ENCODE results near the gene RAP1GAP. TPM values are rescaled to one million over a fixed set of nuclear protein-coding genes. Genes with fewer than 3 reads are reported as not detected.

RAP1GAP gene
- total RNA-seq, 1 donor from 2014 or later, result 7.4 TPM

DNA sequence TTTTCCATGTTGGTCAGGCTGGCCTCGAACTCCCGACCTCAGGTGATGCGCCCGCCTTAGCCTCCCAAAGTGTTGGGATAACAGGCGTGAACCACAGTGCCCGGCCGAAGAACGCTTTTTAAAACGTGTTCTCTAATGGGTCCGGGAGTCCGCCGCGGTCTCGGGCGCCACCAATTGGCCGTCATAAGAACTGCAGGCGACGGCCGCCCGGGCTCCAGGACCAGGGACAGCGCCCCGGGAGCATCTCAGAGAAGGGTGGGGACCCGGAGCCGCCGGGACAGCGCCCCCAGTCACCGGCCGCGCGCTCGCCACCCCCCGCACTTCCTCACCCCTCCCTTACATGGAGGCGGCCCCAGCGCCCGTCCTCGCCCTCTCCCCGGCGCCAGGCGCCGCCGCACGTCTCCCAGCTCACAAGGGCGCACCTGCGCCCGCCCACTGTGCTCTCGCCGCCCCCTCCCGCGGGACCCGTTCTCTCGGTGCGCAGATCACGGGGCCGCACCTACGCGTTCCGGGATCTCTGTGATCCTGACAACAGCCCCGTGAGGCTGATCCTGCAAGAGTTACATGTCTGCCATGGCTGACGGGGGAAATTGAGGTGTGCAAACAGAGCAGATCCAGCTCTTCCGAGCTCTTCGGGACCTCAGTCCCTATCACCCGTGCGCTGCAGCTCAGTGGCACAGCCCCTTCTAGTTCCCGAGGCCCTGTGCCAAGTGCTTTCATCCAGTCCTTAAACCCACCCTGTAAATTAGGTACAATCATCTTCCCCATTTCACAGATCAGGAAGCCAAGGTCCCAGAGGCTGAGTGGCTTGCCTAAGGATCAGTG, 9.8 kb downstream of the RAP1GAP start:
- H3K4me1 Mint-ChIP-seq, result peaks cover 6% of the 10 kb centered on the region

GRCh38 chr1:21657456-21658190, 11.5 kb downstream of the RAP1GAP start:
- DNase-seq (ENCODE audit: low read depth, low spot score), result no peak
- no peaks in the 10 kb centered on the region for H3K9me3 Mint-ChIP-seq

More for the DNA sequence above, 9.8 kb downstream of the RAP1GAP start:
- Mint-ChIP-seq H3K27ac (ENCODE audit: unreplicated experiment) (no peak overlapping the region), H3K36me3 (ENCODE audit: low read depth) (no peaks in the 10 kb centered on the region), H3K27me3 (ENCODE audit: low read depth) (peaks cover 33% of the 10 kb centered on the region), H3K9me3 (no peaks in the 10 kb centered on the region), H3K4me3 (no peak overlapping the region)
- peak; percentile 88 for DNase-seq (ENCODE audit: low read depth, low spot score)
- TF ChIP-seq, protein P1, sequence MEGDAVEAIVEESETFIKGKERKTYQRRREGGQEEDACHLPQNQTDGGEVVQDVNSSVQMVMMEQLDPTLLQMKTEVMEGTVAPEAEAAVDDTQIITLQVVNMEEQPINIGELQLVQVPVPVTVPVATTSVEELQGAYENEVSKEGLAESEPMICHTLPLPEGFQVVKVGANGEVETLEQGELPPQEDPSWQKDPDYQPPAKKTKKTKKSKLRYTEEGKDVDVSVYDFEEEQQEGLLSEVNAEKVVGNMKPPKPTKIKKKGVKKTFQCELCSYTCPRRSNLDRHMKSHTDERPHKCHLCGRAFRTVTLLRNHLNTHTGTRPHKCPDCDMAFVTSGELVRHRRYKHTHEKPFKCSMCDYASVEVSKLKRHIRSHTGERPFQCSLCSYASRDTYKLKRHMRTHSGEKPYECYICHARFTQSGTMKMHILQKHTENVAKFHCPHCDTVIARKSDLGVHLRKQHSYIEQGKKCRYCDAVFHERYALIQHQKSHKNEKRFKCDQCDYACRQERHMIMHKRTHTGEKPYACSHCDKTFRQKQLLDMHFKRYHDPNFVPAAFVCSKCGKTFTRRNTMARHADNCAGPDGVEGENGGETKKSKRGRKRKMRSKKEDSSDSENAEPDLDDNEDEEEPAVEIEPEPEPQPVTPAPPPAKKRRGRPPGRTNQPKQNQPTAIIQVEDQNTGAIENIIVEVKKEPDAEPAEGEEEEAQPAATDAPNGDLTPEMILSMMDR (conservative IDR thresholded peaks at IDR 0.05), result peak; percentile 97

GRCh38 chr1:21655748-21656147, 13.4 kb downstream of the RAP1GAP start:
- Mint-ChIP-seq H3K4me3 (no peak overlapping the region), H3K9me3 (no peaks in the 10 kb centered on the region), H3K27me3 (ENCODE audit: low read depth) (peaks cover 38% of the 10 kb centered on the region), H3K27ac (ENCODE audit: unreplicated experiment) (no peak overlapping the region), H3K36me3 (ENCODE audit: low read depth) (no peaks in the 10 kb centered on the region), H3K4me1 (peaks cover 28% of the 10 kb centered on the region)
- DNase-seq (ENCODE audit: low read depth, low spot score), result no peak
- TF ChIP-seq, protein P1 (conservative IDR thresholded peaks at IDR 0.05), result no peak

More at GRCh38 chr1:21657456-21658190, 11.5 kb downstream of the RAP1GAP start:
- Mint-ChIP-seq H3K36me3 (ENCODE audit: low read depth) (no peaks in the 10 kb centered on the region), H3K4me3 (no peak overlapping the region), H3K27me3 (ENCODE audit: low read depth) (peaks cover 37% of the 10 kb centered on the region), H3K4me1 (peaks cover 18% of the 10 kb centered on the region), H3K27ac (ENCODE audit: unreplicated experiment) (no peak overlapping the region)
- TF ChIP-seq, protein P1 (conservative IDR thresholded peaks at IDR 0.05), result no peak

GRCh38 chr1:21655259-21655658, 13.9 kb downstream of the RAP1GAP start:
- H3K9me3 Mint-ChIP-seq, result no peaks in the 10 kb centered on the region
- H3K27me3 Mint-ChIP-seq (ENCODE audit: low read depth), result peaks cover 33% of the 10 kb centered on the region
- TF ChIP-seq, protein P1 (conservative IDR thresholded peaks at IDR 0.05), result no peak
- no peak overlapping the region for H3K27ac Mint-ChIP-seq (ENCODE audit: unreplicated experiment)
- peaks cover 31% of the 10 kb centered on the region for H3K4me1 Mint-ChIP-seq
- no peaks in the 10 kb centered on the region for H3K36me3 Mint-ChIP-seq (ENCODE audit: low read depth)
- no peak for DNase-seq (ENCODE audit: low read depth, low spot score)
- no peak overlapping the region for H3K4me3 Mint-ChIP-seq

GRCh38 chr1:21654209-21654608, 14.9 kb downstream of the RAP1GAP start:
- H3K4me1 Mint-ChIP-seq, result peaks cover 31% of the 10 kb centered on the region
- peak overlapping the region; percentile 24 for H3K4me3 Mint-ChIP-seq
- no peaks in the 10 kb centered on the region for H3K36me3 Mint-ChIP-seq (ENCODE audit: low read depth)
- DNase-seq (ENCODE audit: low read depth, low spot score), result no peak
- H3K27me3 Mint-ChIP-seq (ENCODE audit: low read depth), result peaks cover 27% of the 10 kb centered on the region
- H3K9me3 Mint-ChIP-seq, result no peaks in the 10 kb centered on the region
- TF ChIP-seq, protein P1 (conservative IDR thresholded peaks at IDR 0.05), result no peak
- H3K27ac Mint-ChIP-seq (ENCODE audit: unreplicated experiment), result no peak overlapping the region

Measured in neural crest cell (in vitro differentiated cells).